Measurements from ENCODE around the gene STMP1. TPM values are rescaled to one million over a fixed set of nuclear protein-coding genes. Genes with fewer than 3 reads are reported as not detected.

Gene STMP1
- total and polyA plus RNA-seq, 11 donors = 14.7 to 34.7 (median 29.2) TPM

DNA sequence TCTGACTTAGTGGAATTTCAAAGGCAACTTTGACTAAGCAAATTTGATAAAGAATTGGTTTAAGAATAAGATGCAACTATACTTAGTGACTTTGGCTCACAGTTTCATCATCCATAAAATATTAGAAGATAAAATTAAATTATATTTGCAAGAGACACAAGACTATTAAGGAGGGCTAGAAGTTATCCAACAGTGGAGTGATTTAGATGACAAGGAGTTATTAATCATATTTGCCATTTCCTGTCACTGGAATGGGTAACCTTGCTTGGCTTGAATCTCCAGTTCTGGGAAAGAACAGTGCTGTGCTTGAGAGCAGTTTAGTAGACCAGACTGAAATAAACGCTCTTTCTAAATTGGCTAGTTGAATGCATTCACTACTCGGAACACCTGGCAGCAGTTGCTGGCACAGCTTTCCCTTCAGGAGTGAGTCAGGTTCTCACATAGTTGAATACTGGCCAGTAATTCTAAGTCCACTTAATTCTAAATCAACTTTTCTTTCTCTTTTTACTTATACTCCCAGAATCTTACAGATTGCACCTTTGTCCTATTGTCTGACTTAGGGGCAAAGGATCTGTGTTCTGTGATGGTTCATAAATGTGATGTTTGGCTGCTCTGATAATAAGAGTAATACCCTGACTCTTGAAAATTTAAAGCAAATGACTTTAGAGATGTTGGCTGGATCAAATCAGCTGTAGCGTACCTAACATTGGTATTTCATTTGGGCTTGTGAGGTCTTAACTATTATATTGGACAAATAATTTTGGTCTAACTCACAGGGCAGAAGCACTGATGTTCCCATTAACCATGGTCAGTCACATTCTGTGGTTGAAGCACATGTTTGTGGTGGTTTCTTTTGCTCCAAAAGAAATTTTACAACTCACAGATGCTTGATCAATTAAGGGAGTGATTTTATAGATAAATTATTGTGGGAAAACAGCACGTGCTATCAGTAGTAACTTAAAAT is 16.6 kb downstream of the STMP1 start:
- Histone ChIP-seq H3K27me3 (no peaks in the 10 kb centered on the region), H3K27ac (peak overlapping the region in 5 of 12 donors; percentile 3 to 40 (median 20)), H3K36me3 (peaks cover 0 to 60% (median 29%) of the 10 kb centered on the region in 9 donors), H3K9me3 (no peaks in the 10 kb centered on the region), H3K4me3 (no peak overlapping the region), H3K4me1 (peaks cover 0 to 44% (median 13%) of the 10 kb centered on the region in 12 donors)
- 56 to 70% (median 69%) methylated on average over 4 of the region's 4 CpGs for WGBS, 4 donors
- DNase-seq (peak in 2 of 5 donors; percentile 51 to 69), ATAC-seq (peak; percentile 32 to 66 (median 58))
- intact Hi-C loops (cut with DNase I) = loop anchor here in 3 of 10 donors (5.0 to 10.0 kb wide), 3 partner anchors 86 to 326 kb away; no protein-coding TSS in a partner anchor
- TF ChIP-seq, protein P1, sequence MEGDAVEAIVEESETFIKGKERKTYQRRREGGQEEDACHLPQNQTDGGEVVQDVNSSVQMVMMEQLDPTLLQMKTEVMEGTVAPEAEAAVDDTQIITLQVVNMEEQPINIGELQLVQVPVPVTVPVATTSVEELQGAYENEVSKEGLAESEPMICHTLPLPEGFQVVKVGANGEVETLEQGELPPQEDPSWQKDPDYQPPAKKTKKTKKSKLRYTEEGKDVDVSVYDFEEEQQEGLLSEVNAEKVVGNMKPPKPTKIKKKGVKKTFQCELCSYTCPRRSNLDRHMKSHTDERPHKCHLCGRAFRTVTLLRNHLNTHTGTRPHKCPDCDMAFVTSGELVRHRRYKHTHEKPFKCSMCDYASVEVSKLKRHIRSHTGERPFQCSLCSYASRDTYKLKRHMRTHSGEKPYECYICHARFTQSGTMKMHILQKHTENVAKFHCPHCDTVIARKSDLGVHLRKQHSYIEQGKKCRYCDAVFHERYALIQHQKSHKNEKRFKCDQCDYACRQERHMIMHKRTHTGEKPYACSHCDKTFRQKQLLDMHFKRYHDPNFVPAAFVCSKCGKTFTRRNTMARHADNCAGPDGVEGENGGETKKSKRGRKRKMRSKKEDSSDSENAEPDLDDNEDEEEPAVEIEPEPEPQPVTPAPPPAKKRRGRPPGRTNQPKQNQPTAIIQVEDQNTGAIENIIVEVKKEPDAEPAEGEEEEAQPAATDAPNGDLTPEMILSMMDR (IDR thresholded peaks at IDR 0.05) = no peak
- no peak for TF ChIP-seq POLR2A (IDR thresholded peaks at IDR 0.05)

DNA sequence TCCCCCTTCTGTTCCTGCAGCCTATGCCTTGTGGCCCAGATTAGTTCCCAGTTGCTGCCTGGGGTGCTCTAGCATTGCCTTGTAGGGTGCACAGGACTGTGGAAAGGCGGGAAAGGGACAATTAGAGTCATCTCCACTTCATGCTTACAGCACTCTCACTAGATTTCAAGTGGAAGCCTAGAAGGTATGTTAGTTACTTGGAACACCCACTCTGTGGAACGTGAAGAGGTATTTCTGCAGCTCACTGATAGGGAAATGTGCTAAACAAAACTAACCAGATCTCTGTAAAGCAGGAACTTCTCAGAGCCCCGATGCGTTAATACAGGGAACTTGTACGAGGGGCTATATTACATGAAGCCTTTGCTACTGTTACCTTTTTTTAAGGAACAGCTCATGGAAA is 19.4 kb downstream of the STMP1 start:
- Histone ChIP-seq H3K4me3 (no peak overlapping the region), H3K27me3 (no peaks in the 10 kb centered on the region), H3K4me1 (peaks cover 0 to 48% (median 19%) of the 10 kb centered on the region in 12 donors), H3K27ac (peak overlapping the region in 9 of 12 donors; percentile 18 to 77 (median 56)), H3K36me3 (peaks cover 0 to 36% (median 11%) of the 10 kb centered on the region in 9 donors), H3K9me3 (no peaks in the 10 kb centered on the region)
- DNase-seq (no peak), ATAC-seq (peak in 3 of 4 donors; percentile 27 to 49 (median 41))
- TF ChIP-seq, protein P1 (IDR thresholded peaks at IDR 0.05) = no peak
- TF ChIP-seq POLR2A (IDR thresholded peaks at IDR 0.05) = no peak
- 32 to 54% (median 43%) methylated on average over 5 of the region's 5 CpGs for WGBS, 4 donors
- intact Hi-C loops (cut with DNase I) = loop anchor here in 1 of 10 donors (5.0 kb wide), 1 partner anchor 111 kb away; no protein-coding TSS in a partner anchor

DNA sequence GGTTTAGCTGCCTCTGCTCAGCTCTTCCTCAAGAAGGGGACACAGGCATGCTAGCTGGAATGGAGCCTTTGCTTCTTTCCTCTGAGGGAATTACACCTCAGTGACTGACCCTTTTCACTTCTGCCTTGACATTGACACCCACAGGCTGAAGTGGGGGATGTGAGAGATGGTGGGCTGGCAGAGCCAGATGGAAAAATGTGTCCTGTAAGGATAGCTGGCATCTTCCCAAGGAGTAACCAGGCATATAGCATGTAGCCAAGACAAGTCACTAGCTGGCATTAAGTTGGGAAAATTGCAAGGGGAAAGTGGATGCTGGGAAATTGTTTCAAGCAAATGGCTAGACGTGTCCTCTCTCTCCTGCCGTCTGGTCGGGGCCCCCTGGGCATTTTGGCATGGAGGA is 19.9 kb downstream of the STMP1 start:
- intact Hi-C loops (cut with DNase I) = loop anchor here in 1 of 10 donors (5.0 kb wide), 1 partner anchor 110 kb away; no protein-coding TSS in a partner anchor
- Histone ChIP-seq H3K27ac (peak overlapping the region in 9 of 12 donors; percentile 18 to 77 (median 56)), H3K4me1 (peaks cover 0 to 48% (median 19%) of the 10 kb centered on the region in 12 donors)

More for the DNA sequence above, 19.9 kb downstream of the STMP1 start:
- Histone ChIP-seq H3K36me3 (peaks cover 0 to 36% (median 11%) of the 10 kb centered on the region in 9 donors), H3K27me3 (no peaks in the 10 kb centered on the region), H3K4me3 (no peak overlapping the region), H3K9me3 (no peaks in the 10 kb centered on the region)
- WGBS, 4 donors = 41 to 77% (median 54%) methylated on average over 3 of the region's 3 CpGs
- ATAC-seq (peak; percentile 35 to 77 (median 56)), DNase-seq (peak in 1 of 5 donors; percentile 48)
- TF ChIP-seq POLR2A (IDR thresholded peaks at IDR 0.05) = no peak
- TF ChIP-seq, protein P1 (IDR thresholded peaks at IDR 0.05) = no peak
